ENCODE data around the gene PARVA. TPM values are rescaled to one million over a fixed set of nuclear protein-coding genes. Genes with fewer than 3 reads are reported as not detected.

PARVA gene
- total RNA-seq, 4 donors from 2014 or later: 181 to 228 (median 210) TPM

- intact Hi-C loops (cut with DNase I): no loop called here
- 90% methylated on average over 9 of the region's 9 CpGs for WGBS
Observed at GRCh38 chr11:12523180-12523924, 146.0 kb downstream of the PARVA start.

GRCh38 chr11:12524865-12525264 is 147.5 kb downstream of the PARVA start:
- Histone ChIP-seq H3K9me3 (no peaks in the 10 kb centered on the region), H3K4me3 (no peak overlapping the region), H3K36me3 (peaks cover 0 to 70% (median 45%) of the 10 kb centered on the region in 4 donors), H3K4me1 (peaks cover 14 to 71% (median 68%) of the 10 kb centered on the region in 4 donors), H3K27me3 (no peaks in the 10 kb centered on the region), H3K27ac (replicated peaks in 1 of 4) (peak overlapping the region; percentile 40 to 54 (median 46))
- TF ChIP-seq CTCF (IDR thresholded peaks at IDR 0.05) (no peak), EP300 (IDR thresholded peaks at IDR 0.05) (no peak), POLR2AphosphoS5 (IDR thresholded peaks at IDR 0.05) (no peak), POLR2A (IDR thresholded peaks at IDR 0.05; ENCODE audit: low read depth) (no peak)
- intact Hi-C loops (cut with DNase I): no loop called here
- no peak for DNase-seq (ENCODE audit: extremely low spot score)
- 78% methylated on average over 5 of the region's 5 CpGs for WGBS

More at GRCh38 chr11:12523180-12523924, 146.0 kb downstream of the PARVA start:
- no peak for DNase-seq (ENCODE audit: extremely low spot score)
- H3K36me3 ChIP-seq: peaks cover 5 to 74% (median 51%) of the 10 kb centered on the region in 4 donors
- H3K27me3 ChIP-seq: no peaks in the 10 kb centered on the region
- H3K9me3 ChIP-seq: no peaks in the 10 kb centered on the region
- H3K4me3 ChIP-seq: no peak overlapping the region
- peak overlapping the region; percentile 37 to 50 (median 46) for H3K27ac ChIP-seq (replicated peaks in 1 of 4)
- peaks cover 14 to 71% (median 69%) of the 10 kb centered on the region in 4 donors for H3K4me1 ChIP-seq
- TF ChIP-seq CTCF (IDR thresholded peaks at IDR 0.05) (no peak), POLR2AphosphoS5 (IDR thresholded peaks at IDR 0.05) (no peak), POLR2A (IDR thresholded peaks at IDR 0.05; ENCODE audit: low read depth) (no peak), EP300 (IDR thresholded peaks at IDR 0.05) (no peak)

- H3K27ac ChIP-seq (replicated peaks in 1 of 4): peak overlapping the region; percentile 40 to 54 (median 46)
- peaks cover 0 to 67% (median 41%) of the 10 kb centered on the region in 4 donors for H3K36me3 ChIP-seq
- TF ChIP-seq POLR2A (IDR thresholded peaks at IDR 0.05; ENCODE audit: low read depth): no peak
- TF ChIP-seq POLR2AphosphoS5 (IDR thresholded peaks at IDR 0.05): no peak
- TF ChIP-seq CTCF (IDR thresholded peaks at IDR 0.05): no peak
- TF ChIP-seq EP300 (IDR thresholded peaks at IDR 0.05): no peak
- intact Hi-C loops (cut with DNase I): no loop called here
- H3K27me3 ChIP-seq: no peaks in the 10 kb centered on the region
- 87% methylated on average over 1 of the region's 1 CpG for WGBS
- no peak overlapping the region for H3K4me3 ChIP-seq
- no peak for DNase-seq (ENCODE audit: extremely low spot score)
- peaks cover 14 to 74% (median 62%) of the 10 kb centered on the region in 4 donors for H3K4me1 ChIP-seq
- H3K9me3 ChIP-seq: no peaks in the 10 kb centered on the region
Observed at GRCh38 chr11:12525466-12526055, 148.2 kb downstream of the PARVA start.

GRCh38 chr11:12526789-12527188 is 149.4 kb downstream of the PARVA start:
- no peak for DNase-seq (ENCODE audit: extremely low spot score)
- peak overlapping the region in 3 of 4 donors; percentile 46 to 54 (median 48) for H3K27ac ChIP-seq (replicated peaks in 1 of 4)
- WGBS: 54% methylated on average over 1 of the region's 1 CpG
- H3K4me1 ChIP-seq: peaks cover 14 to 74% (median 62%) of the 10 kb centered on the region in 4 donors
- no peaks in the 10 kb centered on the region for H3K9me3 ChIP-seq
- no peaks in the 10 kb centered on the region for H3K27me3 ChIP-seq
- intact Hi-C loops (cut with DNase I): no loop called here
- H3K4me3 ChIP-seq: no peak overlapping the region
- TF ChIP-seq POLR2A (IDR thresholded peaks at IDR 0.05; ENCODE audit: low read depth) (no peak), POLR2AphosphoS5 (IDR thresholded peaks at IDR 0.05) (peak in 1 of 2 donors; percentile 5)
- peaks cover 0 to 68% (median 42%) of the 10 kb centered on the region in 4 donors for H3K36me3 ChIP-seq

- H3K27me3 ChIP-seq: no peaks in the 10 kb centered on the region
- peaks cover 5 to 64% (median 56%) of the 10 kb centered on the region in 4 donors for H3K4me1 ChIP-seq
- H3K9me3 ChIP-seq: no peaks in the 10 kb centered on the region
- TF ChIP-seq POLR2AphosphoS5 (IDR thresholded peaks at IDR 0.05): no peak
- TF ChIP-seq EP300 (IDR thresholded peaks at IDR 0.05): no peak
- TF ChIP-seq POLR2A (IDR thresholded peaks at IDR 0.05; ENCODE audit: low read depth): no peak
- no peak for TF ChIP-seq CTCF (IDR thresholded peaks at IDR 0.05)
- DNase-seq (ENCODE audit: extremely low spot score): no peak
- H3K4me3 ChIP-seq: no peak overlapping the region
- 79% methylated on average over 2 of the region's 2 CpGs for WGBS
- intact Hi-C loops (cut with DNase I): no loop called here
- peak overlapping the region in 3 of 4 donors; percentile 6 to 34 (median 17) for H3K27ac ChIP-seq (replicated peaks in 1 of 4)
- peaks cover 0 to 80% (median 51%) of the 10 kb centered on the region in 4 donors for H3K36me3 ChIP-seq
Observed at GRCh38 chr11:12528487-12528886, 151.1 kb downstream of the PARVA start.

All from esophagus muscularis mucosa (tissue), 4 donors.